ENCODE measurements around the gene MAP3K10.

GRCh38 chr19:40225440-40226305 lies 34.4 kb downstream of the MAP3K10 start:
- TF ChIP-seq POLR2A (IDR thresholded peaks at IDR 0.05) (no peak), CTCF (IDR thresholded peaks at IDR 0.05) (no peak)

Data from body of pancreas (tissue), 4 donors.